Posterior vena cava (tissue), 2 donors: Measurements from ENCODE around the gene TIMM23. TPM values are rescaled to one million over a fixed set of nuclear protein-coding genes. Genes with fewer than 3 reads are reported as not detected.
"Not testable (repeated sequence)": the region's sequence is repeated elsewhere in the genome, so short reads cannot be mapped to it uniquely, and the experiment has no call there.

Source experiments
- DNase-seq: peaks from one replicate; pipeline ENCODE4 v3.0.0-alpha.2; 2020; ENCODE audit warnings: low spot score
- intact Hi-C, 2 donors: fragments of 100-400 bp; cut with DNase I; formaldehyde crosslinking; loops; one replicate each; pipeline versions ENCODE4 v1.14.1 to v1.14.2; 2022 to 2023
- total RNA-seq, 2 donors: library from RNA; stranded (reverse); fragmentation: NEBNext Ultra II Directional; extraction: Animal tissue kit (Norgen Biotek cat#: 25700); gene quantifications; one replicate each; pipeline ENCODE4 v1.2.1, GENCODE V29; 2021
- donor health status: DM: yes; HTN: yes; CAD: no.
- donor health status: DM: yes; HTN: yes; CAD: no.

TIMM23 gene
- total RNA-seq, 2 donors from 2014 or later: 36.8 to 37.7 TPM

DNA sequence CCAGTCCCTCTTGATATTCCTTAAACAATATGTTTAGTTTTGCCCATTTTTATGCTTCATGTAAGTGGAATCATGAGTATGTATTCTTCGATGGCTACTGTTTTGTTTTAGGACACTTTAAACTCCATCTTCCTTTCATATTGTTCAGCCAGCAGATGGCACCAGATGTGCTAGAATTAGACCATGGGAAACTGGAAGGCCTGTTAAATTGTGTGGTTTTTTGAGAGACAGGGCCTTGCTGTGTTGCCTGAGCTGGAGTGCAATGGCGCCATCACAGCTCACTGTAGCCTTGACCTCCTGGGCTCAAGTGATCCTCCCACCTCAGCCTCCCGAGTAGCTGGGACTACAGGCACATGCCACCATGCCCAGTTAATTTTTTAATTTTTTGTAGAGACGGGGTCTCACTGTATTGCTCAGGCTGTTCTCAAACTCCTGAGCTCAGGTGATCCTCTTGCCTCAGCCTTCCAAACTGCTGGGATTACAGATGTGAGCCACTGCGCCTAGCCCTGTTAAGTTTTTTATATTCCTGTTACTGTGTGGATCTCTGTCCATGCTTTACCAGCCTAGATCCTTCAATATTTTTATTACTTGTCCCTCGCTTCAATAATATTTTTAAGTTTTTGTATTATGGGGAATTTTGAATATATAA is 11.4 kb downstream of the TIMM23 start:
- intact Hi-C loops, DNase-seq: not testable (repeated sequence)

DNA sequence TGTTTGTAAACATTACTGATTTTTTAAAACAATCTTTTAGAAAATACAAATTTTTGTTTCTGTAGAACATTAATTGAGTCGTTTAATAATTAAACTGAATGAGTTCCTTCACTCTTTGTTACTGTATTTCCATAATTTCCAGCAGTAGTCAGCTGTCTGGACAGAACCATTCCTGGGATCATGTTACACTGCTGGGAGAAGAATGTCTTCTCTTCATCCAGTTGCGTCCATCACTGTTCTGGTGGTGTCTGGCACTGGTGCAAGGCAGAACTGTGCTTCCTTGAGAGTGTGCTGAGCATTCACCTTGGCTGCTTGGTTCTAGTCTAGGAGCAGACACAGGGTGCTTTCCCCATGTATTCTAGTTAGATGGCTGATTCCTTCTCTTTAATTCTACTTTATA is 12.2 kb downstream of the TIMM23 start:
- intact Hi-C loops, DNase-seq: not testable (repeated sequence)

GRCh38 chr10:45985590-45985989 is 13.3 kb downstream of the TIMM23 start:
- DNase-seq, intact Hi-C loops: not testable (repeated sequence)

GRCh38 chr10:45997557-45997956 is 25.3 kb downstream of the TIMM23 start:
- intact Hi-C loops: no loop called here
- DNase-seq: no peak

DNA sequence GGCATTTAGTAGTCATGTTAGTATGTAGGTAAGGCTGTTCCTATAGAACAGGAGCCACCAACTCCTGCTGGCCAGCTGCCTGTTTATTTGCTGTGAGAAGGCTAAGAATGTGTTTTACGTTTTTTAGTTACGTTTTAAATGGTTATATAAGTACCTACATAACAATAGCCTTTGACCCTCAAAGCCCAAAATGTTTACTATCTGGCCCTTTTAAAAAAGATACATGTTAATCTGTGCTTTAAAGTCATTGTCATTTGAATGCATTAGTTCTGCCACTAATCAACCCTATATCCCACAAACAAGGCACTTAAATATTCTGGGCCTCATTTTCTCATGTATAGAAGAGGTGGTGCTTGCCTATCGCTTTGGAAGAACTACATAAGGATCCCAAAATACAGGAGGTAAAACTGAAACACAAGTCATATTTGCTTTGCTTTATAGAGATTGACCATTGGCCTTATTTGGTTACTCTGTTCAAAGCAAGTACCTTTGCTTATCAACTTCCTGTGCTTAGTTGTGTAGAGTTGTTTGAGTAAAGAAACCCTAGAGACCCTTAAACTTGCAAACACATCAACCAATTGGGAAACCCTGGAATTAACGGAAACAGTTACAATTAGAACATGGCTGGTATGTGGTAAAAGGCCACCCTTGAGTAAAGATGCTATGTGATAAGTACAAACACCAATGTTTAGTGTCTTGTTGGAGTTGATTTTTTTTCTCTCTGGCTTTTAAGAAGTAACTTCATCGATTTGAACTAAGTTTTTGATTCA is 25.9 kb downstream of the TIMM23 start:
- no peak for DNase-seq
- intact Hi-C loops: no loop called here

GRCh38 chr10:45999955-46000354 is 27.7 kb downstream of the TIMM23 start:
- intact Hi-C loops, DNase-seq: not testable (repeated sequence)

GRCh38 chr10:46000538-46000937 is 28.2 kb downstream of the TIMM23 start:
- no peak for DNase-seq
- intact Hi-C loops: no loop called here

GRCh38 chr10:46001187-46001756 is 29.0 kb downstream of the TIMM23 start:
- DNase-seq: no peak
- intact Hi-C loops: no loop called here

DNA sequence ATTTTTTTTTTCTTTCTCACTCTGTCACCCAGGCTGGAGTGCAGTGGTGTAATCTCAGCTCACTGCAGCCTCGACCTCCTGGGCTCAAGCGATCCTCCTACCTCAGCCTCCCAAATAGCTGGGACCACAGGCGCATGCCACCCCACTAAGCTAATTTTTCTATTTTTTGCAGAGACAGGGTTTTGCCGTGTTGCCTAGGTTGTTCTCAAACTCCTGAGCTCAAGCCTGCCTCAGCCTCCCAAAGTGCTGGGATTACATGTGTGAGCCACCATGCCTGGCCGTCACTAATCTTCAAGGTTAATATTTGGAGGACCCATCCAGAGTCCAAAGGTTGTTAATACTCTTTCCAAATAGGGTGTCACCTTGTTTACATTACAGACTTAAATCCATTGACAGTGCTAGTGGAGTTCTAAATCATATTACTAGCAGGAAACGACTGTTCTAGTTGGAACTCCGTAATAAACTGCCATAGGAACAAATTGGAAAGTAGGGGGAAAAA is 29.9 kb downstream of the TIMM23 start:
- DNase-seq, intact Hi-C loops: not testable (repeated sequence)

GRCh38 chr10:46002916-46003693 is 30.8 kb downstream of the TIMM23 start:
- DNase-seq: no peak
- intact Hi-C loops: no loop called here

DNA sequence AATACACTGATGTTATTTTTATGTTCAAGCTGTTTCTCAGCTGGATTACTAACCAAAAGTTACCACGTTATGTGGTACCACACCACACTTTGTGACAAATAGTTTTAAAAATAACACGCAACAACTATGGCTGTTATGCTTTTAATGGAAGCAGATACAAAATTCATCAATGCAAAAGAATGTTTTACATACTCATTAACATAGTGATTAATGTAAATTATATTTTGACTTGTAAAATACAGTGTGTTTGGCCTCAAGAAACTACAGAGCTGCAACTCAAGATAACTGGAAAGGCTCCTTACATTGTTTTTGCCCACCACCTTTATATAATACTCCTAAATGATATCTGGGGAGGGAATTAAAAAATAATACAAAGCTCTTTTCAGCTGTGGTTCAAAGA is 32.7 kb downstream of the TIMM23 start:
- intact Hi-C loops: no loop called here
- no peak for DNase-seq

- intact Hi-C loops: no loop called here
- DNase-seq: no peak
Measured at GRCh38 chr10:46005383-46005782, 33.1 kb downstream of the TIMM23 start.

DNA sequence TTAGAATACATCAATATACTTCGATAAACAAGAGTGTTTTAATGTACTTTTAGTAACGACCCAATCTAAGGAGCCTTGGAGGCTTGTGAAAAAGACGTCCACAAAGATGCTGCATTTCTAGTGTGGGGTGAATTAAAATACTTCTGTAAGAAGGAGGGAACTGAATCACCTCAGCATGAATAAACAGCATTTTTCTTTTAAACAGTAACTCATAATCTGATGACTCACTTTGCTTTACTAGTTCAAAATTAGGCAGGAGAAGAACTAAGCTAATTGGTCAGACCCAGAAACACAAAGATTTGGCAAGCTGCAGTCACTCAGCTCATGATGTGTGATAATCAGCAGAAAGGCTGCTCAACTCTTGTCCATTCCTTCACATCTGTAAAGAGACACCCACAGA is 33.9 kb downstream of the TIMM23 start:
- no peak for DNase-seq

DNA sequence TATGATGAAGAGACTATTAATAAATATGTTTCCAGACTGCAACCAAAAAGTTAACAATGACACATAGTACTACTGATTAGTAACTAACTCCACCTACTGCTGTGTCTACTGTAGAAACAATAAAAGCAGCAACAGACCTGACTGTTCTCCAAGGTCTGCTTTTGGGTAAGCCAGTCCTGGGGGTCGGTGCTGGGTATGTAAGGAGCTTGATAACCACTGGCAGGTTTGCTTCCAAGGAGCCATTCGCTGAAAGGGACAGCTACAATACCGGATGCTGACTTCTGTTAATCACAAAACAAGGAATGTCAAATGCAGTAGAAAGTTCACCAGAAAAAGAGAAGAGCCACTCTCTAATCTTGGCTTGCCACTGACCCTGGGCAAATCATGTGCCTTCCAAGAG is 40.5 kb downstream of the TIMM23 start:
- intact Hi-C loops: no loop called here
- no peak for DNase-seq

More for the DNA sequence above, 33.9 kb downstream of the TIMM23 start:
- intact Hi-C loops: no loop called here

DNA sequence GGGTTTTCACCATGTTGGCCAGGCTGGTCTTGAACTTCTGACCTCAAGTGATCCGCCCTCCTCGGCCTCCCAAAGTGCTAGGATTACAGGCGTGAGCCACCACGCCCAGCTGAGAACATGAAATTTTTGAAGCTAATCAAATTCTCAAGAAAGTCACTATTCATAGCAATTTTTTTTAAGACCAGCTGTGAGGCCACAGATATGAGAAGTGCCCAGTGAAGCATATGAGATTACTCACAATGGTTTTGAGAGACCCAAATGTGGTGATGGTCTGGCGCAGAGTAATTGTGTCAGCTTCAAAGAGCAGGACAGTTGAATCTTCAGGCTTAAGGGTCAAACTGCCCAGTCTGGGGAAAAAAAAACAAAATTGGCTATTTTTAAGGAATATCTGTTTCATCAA is 41.9 kb downstream of the TIMM23 start:
- DNase-seq: no peak
- intact Hi-C loops: no loop called here

GRCh38 chr10:46014683-46015405 is 42.6 kb downstream of the TIMM23 start:
- no peak for DNase-seq
- intact Hi-C loops: no loop called here

DNA sequence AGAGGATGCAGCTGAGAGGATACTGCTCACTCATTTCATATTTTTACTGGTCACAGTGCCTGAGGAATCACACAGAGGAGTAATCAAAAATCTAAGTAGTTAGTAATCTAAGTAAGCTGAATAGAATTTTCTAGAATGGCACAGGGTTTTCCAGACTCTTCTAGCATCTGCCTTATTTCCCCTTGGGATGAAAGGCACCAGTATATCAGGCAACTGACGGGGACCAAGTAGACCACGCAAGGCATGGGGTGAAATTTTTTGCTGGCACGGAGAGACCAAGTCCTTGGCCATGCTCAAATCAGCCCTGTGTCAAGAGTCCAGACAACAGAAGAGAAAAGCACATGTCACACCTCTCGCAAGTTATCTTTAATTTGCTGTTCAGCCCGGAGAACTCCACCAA is 43.9 kb downstream of the TIMM23 start:
- intact Hi-C loops: no loop called here
- no peak for DNase-seq

GRCh38 chr10:46016811-46017210 is 44.5 kb downstream of the TIMM23 start:
- intact Hi-C loops: no loop called here
- no peak for DNase-seq

DNA sequence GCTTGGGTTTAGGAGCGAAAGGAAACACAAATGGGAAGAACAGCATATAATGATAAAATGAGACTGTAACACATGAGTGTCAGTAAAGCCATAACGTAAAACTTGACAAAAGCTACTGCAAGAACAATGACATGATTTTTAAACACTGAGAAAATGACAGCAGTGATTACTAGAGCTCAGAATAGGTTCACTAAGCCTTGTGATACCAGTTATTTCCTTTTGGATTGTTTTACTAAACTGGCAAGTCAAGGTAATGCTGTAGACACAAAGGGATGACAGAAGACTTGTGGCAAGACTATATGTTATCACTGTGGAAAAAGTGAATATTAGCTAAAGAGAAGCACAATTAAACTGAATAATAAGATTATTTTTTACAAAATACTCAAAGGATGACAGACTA is 45.4 kb downstream of the TIMM23 start:
- no peak for DNase-seq
- intact Hi-C loops: no loop called here
